Measurements from ENCODE around the gene SSH2.

SSH2 gene

GRCh38 chr17:29694918-29695563 is 235.0 kb downstream of the SSH2 start:
- POLR2A ChIA-PET = no interaction called here
- H3K4me1 ChIP-seq (ENCODE audit: control insufficient read depth, insufficient read depth, low read length) = no peaks in the 10 kb centered on the region
- peaks cover 0 to 13% of the 10 kb centered on the region in 2 experiments; a peak in 2 of 3 replicates for H3K36me3 ChIP-seq (ENCODE audit: control insufficient read depth in 2 of 2, insufficient read depth in 1 of 2, low read length in 2 of 2)
- H3K27ac ChIP-seq (ENCODE audit: extremely low read depth, low read depth, low read length) = no peak overlapping the region
- H3K9me3 ChIP-seq (ENCODE audit: control insufficient read depth, insufficient read depth, low read depth, low read length) = no peaks in the 10 kb centered on the region
- TF ChIP-seq KLF17 (tag by site-specific recombination; IDR thresholded peaks at IDR 0.05) (no peak), REST (tag by site-specific recombination; IDR thresholded peaks at IDR 0.05) (no peak), ZNF37A (tag by site-specific recombination; IDR thresholded peaks at IDR 0.05) (no peak), ZNF76 (tag by site-specific recombination; IDR thresholded peaks at IDR 0.05; ENCODE audit: borderline replicate concordance, low read depth) (no peak)
- CTCF ChIA-PET = interaction anchor here (0.9 kb wide), 1 partner anchor 56 kb away, joined by 3 read pairs; no protein-coding TSS in a partner anchor
- no peak overlapping the region for H3K4me3 ChIP-seq (ENCODE audit: low read depth, low read length)

- H3K36me3 ChIP-seq (ENCODE audit: control insufficient read depth in 2 of 2, insufficient read depth in 1 of 2, low read length in 2 of 2) = peaks cover 0 to 13% of the 10 kb centered on the region in 2 experiments; a peak in 2 of 3 replicates
- no peaks in the 10 kb centered on the region for H3K9me3 ChIP-seq (ENCODE audit: control insufficient read depth, insufficient read depth, low read depth, low read length)
- ChIA-PET POLR2A (no interaction called here), CTCF (interaction anchor here (0.6 to 1.6 kb wide), 3 partner anchors 36 to 84 kb away, joined by 3 to 6 read pairs (median 3); no protein-coding TSS in a partner anchor)
- no peak overlapping the region for H3K27ac ChIP-seq (ENCODE audit: extremely low read depth, low read depth, low read length)
- no peaks in the 10 kb centered on the region for H3K4me1 ChIP-seq (ENCODE audit: control insufficient read depth, insufficient read depth, low read length)
- H3K4me3 ChIP-seq (ENCODE audit: low read depth, low read length) = no peak overlapping the region
- TF ChIP-seq ZFP3 (tag by site-specific recombination; IDR thresholded peaks at IDR 0.05; ENCODE audit: low read depth) (no peak), REST (tag by site-specific recombination; IDR thresholded peaks at IDR 0.05) (no peak), ZBTB6 (tag by site-specific recombination; IDR thresholded peaks at IDR 0.05) (no peak), KLF7 (tag by site-specific recombination; IDR thresholded peaks at IDR 0.05; ENCODE audit: borderline replicate concordance) (no peak), KLF16 (tag by site-specific recombination; IDR thresholded peaks at IDR 0.05) (no peak), ZNF449 (tag by site-specific recombination; IDR thresholded peaks at IDR 0.05) (no peak), ZEB2 (tag by site-specific recombination; IDR thresholded peaks at IDR 0.05) (no peak), SP3 (tag by site-specific recombination; IDR thresholded peaks at IDR 0.05) (no peak), ZFP41 (tag by site-specific recombination; IDR thresholded peaks at IDR 0.05; ENCODE audit: borderline replicate concordance) (no peak), ZNF214 (tag by site-specific recombination; IDR thresholded peaks at IDR 0.05; ENCODE audit: borderline replicate concordance) (no peak), INSM2 (tag by site-specific recombination; IDR thresholded peaks at IDR 0.05) (no peak), ZNF37A (tag by site-specific recombination; IDR thresholded peaks at IDR 0.05) (no peak), ZBTB21 (tag by site-specific recombination; IDR thresholded peaks at IDR 0.05) (no peak), MYNN (tag by site-specific recombination; IDR thresholded peaks at IDR 0.05; ENCODE audit: borderline replicate concordance) (no peak), ZNF488 (tag by site-specific recombination; IDR thresholded peaks at IDR 0.05) (no peak), ZNF433 (tag by site-specific recombination; IDR thresholded peaks at IDR 0.05; ENCODE audit: low read depth) (no peak), ZNF23 (tag by site-specific recombination; IDR thresholded peaks at IDR 0.05; ENCODE audit: borderline replicate concordance) (no peak)
Measured at GRCh38 chr17:29693751-29694150, 236.3 kb downstream of the SSH2 start.

All from HEK293 (cell line).